Retinal pigment epithelial cell (primary cell): ENCODE results near the gene PLPP4.
"Not testable (repeated sequence)": the region's sequence is repeated elsewhere in the genome, so short reads cannot be mapped to it uniquely, and the experiment has no call there.

ENCODE experiments used
- DNase-seq: peaks from one replicate; pipeline ENCODE4 v3.0.0-alpha.2; 2010; ENCODE audit warnings: low read depth
- H3K4me3 ChIP-seq: 2 replicates; pipeline ENCODE4 v1.5.1; 2011; ENCODE audit warnings: mild to moderate bottlenecking, low read length, control low read depth, moderate library complexity
- CTCF ChIP-seq: conservative IDR thresholded peaks from 2 replicates; pipeline ENCODE4 v1.5.1; 2011; ENCODE audit warnings: low read depth, low read length, control low read depth, inconsistent platforms

Gene PLPP4

GRCh38 chr10:120494313-120494710, 37.3 kb downstream of the PLPP4 start:
- no peak for DNase-seq
- no peak overlapping the region for H3K4me3 ChIP-seq
- no peak for TF ChIP-seq CTCF

- DNase-seq, result peak; percentile 92
- H3K4me3 ChIP-seq, result no peak overlapping the region
- peak; percentile 0 for TF ChIP-seq CTCF
Observed at GRCh38 chr10:120495226-120496009, 38.4 kb downstream of the PLPP4 start.

- no peak for TF ChIP-seq CTCF
- no peak overlapping the region for H3K4me3 ChIP-seq
- no peak for DNase-seq
Observed at GRCh38 chr10:120499883-120500282, 42.9 kb downstream of the PLPP4 start.

- DNase-seq, result peak; percentile 65
- H3K4me3 ChIP-seq, result no peak overlapping the region
- no peak for TF ChIP-seq CTCF
Observed at GRCh38 chr10:120503689-120504088, 46.7 kb downstream of the PLPP4 start.

- H3K4me3 ChIP-seq, result not testable (repeated sequence)
- DNase-seq, result peak; percentile 86
Observed at GRCh38 chr10:120504227-120504626, 47.2 kb downstream of the PLPP4 start.

GRCh38 chr10:120505056-120505455, 48.0 kb downstream of the PLPP4 start:
- TF ChIP-seq CTCF, result no peak
- peak; percentile 88 for DNase-seq
- H3K4me3 ChIP-seq, result no peak overlapping the region

GRCh38 chr10:120505866-120506265, 48.8 kb downstream of the PLPP4 start:
- DNase-seq, result peak; percentile 82
- no peak overlapping the region for H3K4me3 ChIP-seq
- no peak for TF ChIP-seq CTCF

- TF ChIP-seq CTCF, result no peak
- H3K4me3 ChIP-seq, result no peak overlapping the region
- DNase-seq, result peak; percentile 62
Observed at GRCh38 chr10:120506674-120507073, 49.6 kb downstream of the PLPP4 start.
